HepG2 (cell line): ENCODE data around the gene LRRC73. TPM values are rescaled to one million over a fixed set of nuclear protein-coding genes. Genes with fewer than 3 reads are reported as not detected.

Experiments used
- CCDC6 ChIP-seq: sonication (generic); formaldehyde crosslinking; IDR thresholded peaks from 2 replicates; pipeline ENCODE4 v1.8.1; 2022; ENCODE audit warnings: mild to moderate bottlenecking, missing genetic modification reagents, moderate library complexity
- HBP1 ChIP-seq: IDR thresholded peaks from 2 replicates; pipeline ENCODE4 v1.6.1; 2016; ENCODE audit warnings: low read depth, control low read depth
- HMGXB4 ChIP-seq, 2 experiments: sonication (generic) in 1 of 2; formaldehyde crosslinking in 1 of 2; IDR thresholded peaks; 2 replicates each; pipeline versions ENCODE4 v1.4.0 to v1.6.1; 2018 to 2020; ENCODE audit warnings: missing genetic modification reagents in 2 of 2, borderline replicate concordance in 1 of 2, low read depth in 1 of 2, mild to moderate bottlenecking in 1 of 2, missing biosample characterization in 1 of 2
- ISL2 ChIP-seq: sonication (generic); formaldehyde crosslinking; IDR thresholded peaks from 2 replicates; pipeline ENCODE4 v1.5.0; 2020; ENCODE audit warnings: missing genetic modification reagents
- MAFF ChIP-seq: IDR thresholded peaks from 2 replicates; pipeline ENCODE4 v1.6.1; 2011; ENCODE audit warnings: low read depth, low read length, improper control_type of control experiment
- PCBP2 ChIP-seq: fragments of 200-400 bp; formaldehyde crosslinking; optimal IDR thresholded peaks from 2 replicates; pipeline ENCODE3; 2018; ENCODE audit warnings: low read length, low read depth; ENCODE audit not compliant: poor library complexity, severe bottlenecking
- SCMH1 ChIP-seq: sonication (generic); formaldehyde crosslinking; IDR thresholded peaks from 2 replicates; pipeline ENCODE4 v1.9.0; 2021; ENCODE audit warnings: missing genetic modification reagents, mild to moderate bottlenecking, borderline replicate concordance
- SKI ChIP-seq: fragments of 450-650 bp; IDR thresholded peaks from one replicate; pipeline ENCODE4 v1.6.1; 2018; ENCODE audit warnings: mild to moderate bottlenecking; ENCODE audit not compliant: partially characterized antibody
- SNAPC5 ChIP-seq: sonication (generic); formaldehyde crosslinking; IDR thresholded peaks from 2 replicates; pipeline ENCODE4 v1.8.1; 2023; ENCODE audit warnings: mild to moderate bottlenecking, missing genetic modification reagents, borderline replicate concordance
- TSC22D2 ChIP-seq: sonication (generic); formaldehyde crosslinking; IDR thresholded peaks from 2 replicates; pipeline ENCODE4 v1.5.1; 2020; ENCODE audit warnings: missing genetic modification reagents, mild to moderate bottlenecking, borderline replicate concordance
- YY1 ChIP-seq: IDR thresholded peaks from 2 replicates; pipeline ENCODE4 v1.6.1; 2011; ENCODE audit warnings: low read length, low read depth, moderate library complexity, mild to moderate bottlenecking; ENCODE audit not compliant: insufficient read depth, insufficient replicate concordance
- ZFAT ChIP-seq: sonication (generic); formaldehyde crosslinking; conservative IDR thresholded peaks from 2 replicates; pipeline ENCODE4 v1.8.1; 2023; ENCODE audit warnings: missing genetic modification reagents, inconsistent platforms
- ZNF34 ChIP-seq: sonication (generic); formaldehyde crosslinking; IDR thresholded peaks from 2 replicates; pipeline ENCODE4 v1.4.0; 2020; ENCODE audit warnings: mild to moderate bottlenecking, missing genetic modification reagents, borderline replicate concordance
- ZNF496 ChIP-seq: sonication (generic); formaldehyde crosslinking; IDR thresholded peaks from 2 replicates; pipeline ENCODE4 v1.8.1; 2023; ENCODE audit warnings: mild to moderate bottlenecking, moderate library complexity, missing genetic modification reagents; ENCODE audit not compliant: insufficient replicate concordance
- ZNF660 ChIP-seq: sonication (generic); formaldehyde crosslinking; IDR thresholded peaks from 2 replicates; pipeline ENCODE4 v1.5.1; 2020; ENCODE audit warnings: mild to moderate bottlenecking, low read depth, missing genetic modification reagents, borderline replicate concordance
- ZNF83 ChIP-seq: sonication (generic); formaldehyde crosslinking; IDR thresholded peaks from 2 replicates; pipeline ENCODE4 v1.4.0; 2020; ENCODE audit warnings: missing genetic modification reagents, mild to moderate bottlenecking, borderline replicate concordance
- ZSCAN30 ChIP-seq: sonication (generic); formaldehyde crosslinking; IDR thresholded peaks from 2 replicates; pipeline ENCODE4 v1.5.0; 2020; ENCODE audit warnings: mild to moderate bottlenecking, missing genetic modification reagents
- polyA plus RNA-seq, 8 experiments: library from polyadenylated mRNA; depleted of rRNA in 3 of 8; stranded (reverse) in 7 of 8; unstranded in 1 of 8; fragments of >200 nt; fragmentation: Illumina TruSeq in 4 of 8; extraction: Trizol in 4 of 8; gene quantifications; 2 replicates each; pipeline versions ENCODE4 v1.2.1 to v1.2.3, GENCODE V29; 2011 to 2016; ENCODE audit warnings: low read depth in 4 of 8, missing spikeins in 1 of 8, mixed read lengths in 1 of 8; ENCODE audit not compliant: insufficient read depth in 1 of 8
- total RNA-seq, 5 experiments: library from RNA; depleted of rRNA; stranded (reverse); fragments of >200 nt; fragmentation: Illumina TruSeq; extraction: Trizol; gene quantifications; 2 replicates each; pipeline ENCODE4 v1.2.3, GENCODE V29; 2016; ENCODE audit warnings: low read depth in 1 of 5
- TF ChIP-seq, protein P1 (sequence below): sonication (generic); formaldehyde crosslinking; IDR thresholded peaks from 2 replicates; pipeline ENCODE4 v1.5.1; 2020; ENCODE audit warnings: missing genetic modification reagents, mild to moderate bottlenecking, borderline replicate concordance
- TF ChIP-seq, protein P2 (sequence below): sonication (generic); formaldehyde crosslinking; IDR thresholded peaks from 2 replicates; pipeline ENCODE4 v1.4.0; 2020; ENCODE audit warnings: mild to moderate bottlenecking, missing genetic modification reagents
- TF ChIP-seq, protein P3 (sequence below): sonication (generic); formaldehyde crosslinking; IDR thresholded peaks from 2 replicates; pipeline ENCODE4 v1.9.0; 2022; ENCODE audit warnings: missing genetic modification reagents, mild to moderate bottlenecking, borderline replicate concordance

The LRRC73 gene
- total and polyA plus RNA-seq, 2 of the 13 experiments (the other 11 are each of a cell fraction or from before 2014, with no cell fraction given): 0.11 to 0.12 TPM

GRCh38 chr6:43509142-43509983 lies 783 bp downstream of the LRRC73 start (continued):
- TF ChIP-seq, protein P1, sequence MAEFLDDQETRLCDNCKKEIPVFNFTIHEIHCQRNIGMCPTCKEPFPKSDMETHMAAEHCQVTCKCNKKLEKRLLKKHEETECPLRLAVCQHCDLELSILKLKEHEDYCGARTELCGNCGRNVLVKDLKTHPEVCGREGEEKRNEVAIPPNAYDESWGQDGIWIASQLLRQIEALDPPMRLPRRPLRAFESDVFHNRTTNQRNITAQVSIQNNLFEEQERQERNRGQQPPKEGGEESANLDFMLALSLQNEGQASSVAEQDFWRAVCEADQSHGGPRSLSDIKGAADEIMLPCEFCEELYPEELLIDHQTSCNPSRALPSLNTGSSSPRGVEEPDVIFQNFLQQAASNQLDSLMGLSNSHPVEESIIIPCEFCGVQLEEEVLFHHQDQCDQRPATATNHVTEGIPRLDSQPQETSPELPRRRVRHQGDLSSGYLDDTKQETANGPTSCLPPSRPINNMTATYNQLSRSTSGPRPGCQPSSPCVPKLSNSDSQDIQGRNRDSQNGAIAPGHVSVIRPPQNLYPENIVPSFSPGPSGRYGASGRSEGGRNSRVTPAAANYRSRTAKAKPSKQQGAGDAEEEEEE (CRISPR knock-in tag): no peak
- TF ChIP-seq SCMH1 (CRISPR knock-in tag) (no peak), PCBP2 (no peak), ZNF496 (CRISPR knock-in tag) (no peak), ZFAT (CRISPR knock-in tag) (no peak), ZSCAN30 (CRISPR knock-in tag) (no peak), ZNF34 (CRISPR knock-in tag) (no peak), HBP1 (CRISPR knock-in tag) (no peak), MAFF (no peak), SKI (no peak), HMGXB4 (CRISPR knock-in tag; IDR thresholded peaks at IDR 0.05; ENCODE audit: borderline replicate concordance in 1 of 2, low read depth in 1 of 2) (no peak), ZNF660 (CRISPR knock-in tag) (no peak), SNAPC5 (no peak), CCDC6 (CRISPR knock-in tag) (0 out of 2 replicates have a peak, but pooled peaks have one; percentile 35), TSC22D2 (CRISPR knock-in tag) (0 out of 2 replicates have a peak, but pooled peaks have one; percentile 36), ZNF83 (CRISPR knock-in tag) (no peak), YY1 (no peak), ISL2 (CRISPR knock-in tag) (no peak)
- TF ChIP-seq, protein P2, sequence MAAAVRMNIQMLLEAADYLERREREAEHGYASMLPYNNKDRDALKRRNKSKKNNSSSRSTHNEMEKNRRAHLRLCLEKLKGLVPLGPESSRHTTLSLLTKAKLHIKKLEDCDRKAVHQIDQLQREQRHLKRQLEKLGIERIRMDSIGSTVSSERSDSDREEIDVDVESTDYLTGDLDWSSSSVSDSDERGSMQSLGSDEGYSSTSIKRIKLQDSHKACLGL (CRISPR knock-in tag): no peak; the same call in 1 of the 2 replicates
- TF ChIP-seq, protein P3, sequence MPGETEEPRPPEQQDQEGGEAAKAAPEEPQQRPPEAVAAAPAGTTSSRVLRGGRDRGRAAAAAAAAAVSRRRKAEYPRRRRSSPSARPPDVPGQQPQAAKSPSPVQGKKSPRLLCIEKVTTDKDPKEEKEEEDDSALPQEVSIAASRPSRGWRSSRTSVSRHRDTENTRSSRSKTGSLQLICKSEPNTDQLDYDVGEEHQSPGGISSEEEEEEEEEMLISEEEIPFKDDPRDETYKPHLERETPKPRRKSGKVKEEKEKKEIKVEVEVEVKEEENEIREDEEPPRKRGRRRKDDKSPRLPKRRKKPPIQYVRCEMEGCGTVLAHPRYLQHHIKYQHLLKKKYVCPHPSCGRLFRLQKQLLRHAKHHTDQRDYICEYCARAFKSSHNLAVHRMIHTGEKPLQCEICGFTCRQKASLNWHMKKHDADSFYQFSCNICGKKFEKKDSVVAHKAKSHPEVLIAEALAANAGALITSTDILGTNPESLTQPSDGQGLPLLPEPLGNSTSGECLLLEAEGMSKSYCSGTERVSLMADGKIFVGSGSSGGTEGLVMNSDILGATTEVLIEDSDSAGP (CRISPR knock-in tag): no peak
